ENCODE results near the gene PSMD7. TPM values are rescaled to one million over a fixed set of nuclear protein-coding genes. Genes with fewer than 3 reads are reported as not detected.

Gene PSMD7
- total and polyA plus RNA-seq, 2 donors (not counting 3 experiments of a cell fraction or from before 2014, with no cell fraction given) = 89.8 to 119 TPM

- CTCF ChIA-PET = no interaction called here
- intact Hi-C loops (cut with micrococcal nuclease) (no loop called here), dilution Hi-C loops (cut with MboI; ENCODE audit: extremely low pct_ligation_motif_present, low sequenced_read_pairs) (no loop called here)
- H3K79me2 ChIP-seq (ENCODE audit: control insufficient read depth, insufficient read depth, low read length) = no peaks in the 10 kb centered on the region
- no TSS peak for BruUV-seq (replicated peaks)
- no peak overlapping the region for H3K4me3 ChIP-seq (replicated peaks in 1 of 3; ENCODE audit: insufficient read depth in 1 of 3, low read depth in 1 of 3, low read length in 3 of 3)
- no peak overlapping the region for H3K9ac ChIP-seq (replicated peaks; ENCODE audit: extremely low read depth, insufficient read depth, low read length)
- no peaks in the 10 kb centered on the region for H3K9me1 ChIP-seq (replicated peaks; ENCODE audit: control insufficient read depth, extremely low read depth, insufficient read depth, low read length)
- POLR2A ChIA-PET = no interaction called here
- H3K27ac ChIP-seq (ENCODE audit: insufficient read depth, low read depth, low read length) = no peak overlapping the region
- H3K9me3 ChIP-seq (replicated peaks; ENCODE audit: control insufficient read depth, insufficient read depth, low read length) = no peaks in the 10 kb centered on the region
- H3K4me1 ChIP-seq (ENCODE audit: control insufficient read depth, extremely low read depth, insufficient read depth, low read length) = no peaks in the 10 kb centered on the region
- H4K20me1 ChIP-seq (replicated peaks; ENCODE audit: control insufficient read depth, extremely low read depth, insufficient read depth, low read length) = no peaks in the 10 kb centered on the region
- no peak overlapping the region for H2AFZ ChIP-seq (ENCODE audit: low read depth, low read length)
- no peak overlapping the region for H3K4me2 ChIP-seq (ENCODE audit: insufficient read depth, low read length)
- DNase-seq (ENCODE audit: low read depth, low spot score) = no peak
- FAIRE-seq = no peak
- no peaks in the 10 kb centered on the region for H3K36me3 ChIP-seq (ENCODE audit: control insufficient read depth in 2 of 2, extremely low read depth in 1 of 2, insufficient read depth in 2 of 2, low read length in 2 of 2)
- peaks cover 4 to 9% of the 10 kb centered on the region in 2 experiments for H3K27me3 ChIP-seq (ENCODE audit: control insufficient read depth in 2 of 2, insufficient read depth in 2 of 2, low read length in 2 of 2)
- TF ChIP-seq, protein P1, sequence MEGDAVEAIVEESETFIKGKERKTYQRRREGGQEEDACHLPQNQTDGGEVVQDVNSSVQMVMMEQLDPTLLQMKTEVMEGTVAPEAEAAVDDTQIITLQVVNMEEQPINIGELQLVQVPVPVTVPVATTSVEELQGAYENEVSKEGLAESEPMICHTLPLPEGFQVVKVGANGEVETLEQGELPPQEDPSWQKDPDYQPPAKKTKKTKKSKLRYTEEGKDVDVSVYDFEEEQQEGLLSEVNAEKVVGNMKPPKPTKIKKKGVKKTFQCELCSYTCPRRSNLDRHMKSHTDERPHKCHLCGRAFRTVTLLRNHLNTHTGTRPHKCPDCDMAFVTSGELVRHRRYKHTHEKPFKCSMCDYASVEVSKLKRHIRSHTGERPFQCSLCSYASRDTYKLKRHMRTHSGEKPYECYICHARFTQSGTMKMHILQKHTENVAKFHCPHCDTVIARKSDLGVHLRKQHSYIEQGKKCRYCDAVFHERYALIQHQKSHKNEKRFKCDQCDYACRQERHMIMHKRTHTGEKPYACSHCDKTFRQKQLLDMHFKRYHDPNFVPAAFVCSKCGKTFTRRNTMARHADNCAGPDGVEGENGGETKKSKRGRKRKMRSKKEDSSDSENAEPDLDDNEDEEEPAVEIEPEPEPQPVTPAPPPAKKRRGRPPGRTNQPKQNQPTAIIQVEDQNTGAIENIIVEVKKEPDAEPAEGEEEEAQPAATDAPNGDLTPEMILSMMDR (IDR thresholded peaks at IDR 0.05; ENCODE audit: extremely low read depth in 1 of 2, insufficient read depth in 1 of 2, low read depth in 1 of 2, low read length in 2 of 2) = no peak
- no peak for TF ChIP-seq EZH2 (IDR thresholded peaks at IDR 0.05; ENCODE audit: borderline replicate concordance, low read depth, low read length, severe bottlenecking)
- no peak for TF ChIP-seq GATA2 (IDR thresholded peaks at IDR 0.05; ENCODE audit: insufficient read depth, insufficient read length, low read depth, low read length)
- no peak for TF ChIP-seq JUN (IDR thresholded peaks at IDR 0.05; ENCODE audit: borderline replicate concordance, insufficient read depth, insufficient read length, low read depth)
- no peak for TF ChIP-seq MYC (IDR thresholded peaks at IDR 0.05; ENCODE audit: low read depth, low read length)
- no peak for TF ChIP-seq FOS (IDR thresholded peaks at IDR 0.05; ENCODE audit: borderline replicate concordance, insufficient read depth, low read length)
- TF ChIP-seq POLR2AphosphoS5 (IDR thresholded peaks at IDR 0.05; ENCODE audit: insufficient read depth, low read depth, low read length) = no peak
- no peak for TF ChIP-seq POLR2A (IDR thresholded peaks at IDR 0.05; ENCODE audit: low read depth, low read length)
- TF ChIP-seq, protein P2, sequence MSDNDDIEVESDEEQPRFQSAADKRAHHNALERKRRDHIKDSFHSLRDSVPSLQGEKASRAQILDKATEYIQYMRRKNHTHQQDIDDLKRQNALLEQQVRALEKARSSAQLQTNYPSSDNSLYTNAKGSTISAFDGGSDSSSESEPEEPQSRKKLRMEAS (IDR thresholded peaks at IDR 0.05; ENCODE audit: insufficient read depth, insufficient read length) = no peak
These were observed 28.2 kb upstream of the PSMD7 start for GRCh38 chr16:74268372-74268782.

Measured in endothelial cell of umbilical vein (primary cell).